Stomach (tissue), 4 donors: ENCODE data around the gene GRAMD4.

Experiments used
- POLR2A ChIP-seq, 4 donors: fragments of 450-650 bp; IDR thresholded peaks; one replicate each; pipeline ENCODE4 v1.6.1; 2016; ENCODE audit warnings: antibody characterized with exemption in 4 of 4, control low read depth in 2 of 4, mild to moderate bottlenecking in 1 of 4, moderate library complexity in 1 of 4
- TF ChIP-seq, protein P1 (sequence below), 7 experiments: fragments of 450-650 bp in 4 of 7; fragments of 200-600 bp in 3 of 7; sonication (generic) in 3 of 7; IDR thresholded peaks; one replicate each; pipeline ENCODE4 v1.5.1; 2016 to 2019; ENCODE audit warnings: antibody characterized with exemption in 7 of 7, control low read depth in 2 of 7, mild to moderate bottlenecking in 1 of 7

DNA sequence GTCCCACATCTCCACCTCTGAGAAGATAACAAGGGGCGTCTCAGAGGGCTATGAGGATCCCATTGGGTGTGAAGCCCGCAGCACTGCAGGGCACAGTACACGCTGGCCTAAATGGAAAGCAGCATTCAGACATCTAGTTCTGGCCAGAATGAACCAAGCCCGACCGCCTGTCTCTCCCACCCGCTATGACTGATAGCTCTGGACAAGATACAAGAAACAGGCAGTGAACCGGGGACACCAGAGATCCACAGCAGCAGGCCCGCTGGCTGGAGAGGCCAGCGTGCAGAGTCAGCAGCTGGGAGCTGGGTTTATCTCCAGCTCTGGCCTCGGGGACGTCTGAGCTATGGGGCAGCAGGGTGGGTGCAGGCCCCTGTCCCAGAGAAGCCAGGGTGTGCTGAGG, 108.3 kb downstream of the GRAMD4 start:
- TF ChIP-seq, protein P1, sequence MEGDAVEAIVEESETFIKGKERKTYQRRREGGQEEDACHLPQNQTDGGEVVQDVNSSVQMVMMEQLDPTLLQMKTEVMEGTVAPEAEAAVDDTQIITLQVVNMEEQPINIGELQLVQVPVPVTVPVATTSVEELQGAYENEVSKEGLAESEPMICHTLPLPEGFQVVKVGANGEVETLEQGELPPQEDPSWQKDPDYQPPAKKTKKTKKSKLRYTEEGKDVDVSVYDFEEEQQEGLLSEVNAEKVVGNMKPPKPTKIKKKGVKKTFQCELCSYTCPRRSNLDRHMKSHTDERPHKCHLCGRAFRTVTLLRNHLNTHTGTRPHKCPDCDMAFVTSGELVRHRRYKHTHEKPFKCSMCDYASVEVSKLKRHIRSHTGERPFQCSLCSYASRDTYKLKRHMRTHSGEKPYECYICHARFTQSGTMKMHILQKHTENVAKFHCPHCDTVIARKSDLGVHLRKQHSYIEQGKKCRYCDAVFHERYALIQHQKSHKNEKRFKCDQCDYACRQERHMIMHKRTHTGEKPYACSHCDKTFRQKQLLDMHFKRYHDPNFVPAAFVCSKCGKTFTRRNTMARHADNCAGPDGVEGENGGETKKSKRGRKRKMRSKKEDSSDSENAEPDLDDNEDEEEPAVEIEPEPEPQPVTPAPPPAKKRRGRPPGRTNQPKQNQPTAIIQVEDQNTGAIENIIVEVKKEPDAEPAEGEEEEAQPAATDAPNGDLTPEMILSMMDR (IDR thresholded peaks at IDR 0.05), result no peak
- TF ChIP-seq POLR2A (IDR thresholded peaks at IDR 0.05), result no peak
